Measurements from ENCODE around the gene MEGF8. TPM values are rescaled to one million over a fixed set of nuclear protein-coding genes. Genes with fewer than 3 reads are reported as not detected.

The MEGF8 gene
- total and polyA plus RNA-seq, 2 of the 13 experiments (the other 11 are each of a cell fraction or from before 2014, with no cell fraction given): 4.0 to 8.8 TPM

- ChIA-PET POLR2A (interaction anchor here (0.6 to 1.0 kb wide), 2 partner anchors 15 to 66 kb away, joined by 4 to 7 read pairs; no protein-coding TSS in a partner anchor), CTCF (ENCODE audit: low intra/inter-chr PET ratio, low total read pairs) (no interaction called here)
Measured at GRCh38 chr19:42297039-42297438, 28.4 kb upstream of the MEGF8 start.

DNA sequence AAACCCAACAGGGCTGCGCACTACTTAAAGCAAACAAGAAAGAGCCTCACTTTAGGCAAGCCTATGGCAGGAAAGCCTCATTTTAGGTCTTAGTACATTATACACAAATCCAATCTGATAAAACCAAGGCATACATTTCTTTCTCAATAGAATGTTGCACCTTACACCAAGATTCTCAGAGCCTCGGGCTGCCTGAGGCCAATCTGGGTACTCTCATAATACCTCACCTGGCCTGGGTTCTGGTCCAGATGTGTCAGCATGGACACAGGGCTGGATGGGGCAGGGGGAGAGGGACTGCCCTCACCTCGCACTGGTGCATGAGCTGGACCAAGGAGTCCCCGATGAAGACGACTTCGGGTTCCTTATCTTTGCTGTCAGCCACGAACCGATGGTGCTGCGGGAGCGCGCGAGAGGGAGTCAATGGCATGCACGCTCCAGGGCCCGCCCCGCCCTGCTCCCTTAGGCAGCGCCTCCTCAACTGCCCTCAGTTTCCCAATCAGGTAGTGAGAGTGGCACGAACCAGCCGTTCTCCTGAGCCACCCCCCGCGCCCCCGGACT lies 23.7 kb upstream of the MEGF8 start, which contains the start of gene PRR19:
Gene PRR19 (plus strand): TSS at position 487 of the 558 bp plus-strand sequence. CDS start 7,453 bp downstream, outside the sequence.
- ATAC-seq (peak; percentile 40), DNase-seq (ENCODE audit: low spot score) (no peak), FAIRE-seq (no peak)
- Histone ChIP-seq H2AFZ (ENCODE audit: low read length) (no peak within 1 kb of the TSS), H3K79me2 (ENCODE audit: insufficient read depth, low read length) (no peaks in the 10 kb centered on the region), H3K27ac (ENCODE audit: extremely low read length, insufficient read depth, low read length) (peak within 1 kb of the TSS; percentile 43), H3K4me1 (ENCODE audit: insufficient read depth, low read length) (peaks cover 28% of the 10 kb centered on the region), H3K4me2 (ENCODE audit: low read depth, low read length) (peak within 1 kb of the TSS; percentile 89), H3K27me3 (ENCODE audit: control insufficient read depth in 1 of 2, insufficient read depth in 2 of 2, low read length in 2 of 2) (no peaks in the 10 kb centered on the region), H3K36me3 (replicated peaks in 1 of 2; ENCODE audit: control insufficient read depth in 1 of 2, insufficient read depth in 2 of 2, low read length in 2 of 2) (0 out of 5 replicates have a peak, but pooled peaks cover 0 to 8% of the 10 kb centered on the region in 2 experiments), H3K9ac (ENCODE audit: insufficient read depth, low read depth, low read length) (peak within 1 kb of the TSS; percentile 64), H3K9me3 (ENCODE audit: low read length) (no peaks in the 10 kb centered on the region), H4K20me1 (ENCODE audit: insufficient read depth, low read length) (no peaks in the 10 kb centered on the region), H3K4me3 (replicated peaks in 1 of 3; ENCODE audit: insufficient read depth in 1 of 3, low read depth in 2 of 3, low read length in 3 of 3) (peak within 1 kb of the TSS; percentile 58 to 81 (median 77))
- BruUV-seq (replicated peaks): no TSS peak
- WGBS (ENCODE audit: low lambda C conversion rate): 42% methylated on average over 2 of the region's 21 CpGs
- intact Hi-C loops (cut with micrococcal nuclease; ENCODE audit: unreplicated experiment): loop anchor here (2.0 kb wide), 1 partner anchor 23 kb away; the partner anchor contains the start of gene MEGF8
- POLR2A ChIA-PET: interaction anchor here (0.7 to 1.9 kb wide), 9 partner anchors 12 to 1083 kb away, joined by 3 to 15 read pairs (median 5); partner anchors contain the start of gene GSK3A
- in situ Hi-C loops (cut with HindIII; ENCODE audit: extremely low pct_ligation_motif_present, low pct_unique_long_range_greater_than_20kb): no loop called here
- CTCF ChIA-PET (ENCODE audit: low intra/inter-chr PET ratio, low total read pairs): no interaction called here
- TF ChIP-seq, protein P1, sequence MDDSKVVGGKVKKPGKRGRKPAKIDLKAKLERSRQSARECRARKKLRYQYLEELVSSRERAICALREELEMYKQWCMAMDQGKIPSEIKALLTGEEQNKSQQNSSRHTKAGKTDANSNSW (CRISPR knock-in tag; IDR thresholded peaks at IDR 0.05; ENCODE audit: borderline replicate concordance): 0 out of 2 replicates have a peak, but pooled peaks have one; percentile 3
- no peak for TF ChIP-seq ZNF124 (CRISPR knock-in tag; IDR thresholded peaks at IDR 0.05)
- TF ChIP-seq PRMT3 (CRISPR knock-in tag; IDR thresholded peaks at IDR 0.05; ENCODE audit: borderline replicate concordance, low read depth): no peak
- no peak for TF ChIP-seq ZNF790 (CRISPR knock-in tag; IDR thresholded peaks at IDR 0.05; ENCODE audit: borderline replicate concordance)
- no peak for TF ChIP-seq ZNF83 (CRISPR knock-in tag; IDR thresholded peaks at IDR 0.05; ENCODE audit: borderline replicate concordance)
- TF ChIP-seq, protein P2, sequence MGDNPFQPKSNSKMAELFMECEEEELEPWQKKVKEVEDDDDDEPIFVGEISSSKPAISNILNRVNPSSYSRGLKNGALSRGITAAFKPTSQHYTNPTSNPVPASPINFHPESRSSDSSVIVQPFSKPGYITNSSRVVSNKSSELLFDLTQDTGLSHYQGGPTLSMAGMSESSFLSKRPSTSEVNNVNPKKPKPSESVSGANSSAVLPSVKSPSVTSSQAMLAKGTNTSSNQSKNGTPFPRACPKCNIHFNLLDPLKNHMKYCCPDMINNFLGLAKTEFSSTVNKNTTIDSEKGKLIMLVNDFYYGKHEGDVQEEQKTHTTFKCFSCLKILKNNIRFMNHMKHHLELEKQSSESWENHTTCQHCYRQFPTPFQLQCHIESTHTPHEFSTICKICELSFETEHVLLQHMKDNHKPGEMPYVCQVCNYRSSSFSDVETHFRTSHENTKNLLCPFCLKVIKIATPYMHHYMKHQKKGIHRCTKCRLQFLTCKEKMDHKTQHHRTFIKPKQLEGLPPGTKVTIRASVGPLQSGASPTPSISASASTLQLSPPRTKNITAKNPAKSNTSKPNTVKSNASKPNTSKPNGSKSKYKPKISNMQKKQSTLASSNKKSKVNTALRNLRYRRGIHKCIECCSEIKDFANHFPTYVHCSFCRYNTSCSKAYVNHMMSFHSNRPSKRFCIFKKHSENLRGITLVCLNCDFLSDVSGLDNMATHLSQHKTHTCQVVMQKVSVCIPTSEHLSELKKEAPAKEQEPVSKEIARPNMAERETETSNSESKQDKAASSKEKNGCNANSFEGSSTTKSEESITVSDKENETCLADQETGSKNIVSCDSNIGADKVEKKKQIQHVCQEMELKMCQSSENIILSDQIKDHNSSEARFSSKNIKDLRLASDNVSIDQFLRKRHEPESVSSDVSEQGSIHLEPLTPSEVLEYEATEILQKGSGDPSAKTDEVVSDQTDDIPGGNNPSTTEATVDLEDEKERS (CRISPR knock-in tag; IDR thresholded peaks at IDR 0.05): 0 out of 2 replicates have a peak, but pooled peaks have one; percentile 4
- TF ChIP-seq ZNF430 (CRISPR knock-in tag; IDR thresholded peaks at IDR 0.05): 0 out of 2 replicates have a peak, but pooled peaks have one; percentile 7
- no peak for TF ChIP-seq STAT5B (CRISPR knock-in tag; IDR thresholded peaks at IDR 0.05)
- TF ChIP-seq THAP7 (CRISPR knock-in tag; IDR thresholded peaks at IDR 0.05): peak; percentile 40; the same call in 1 of the 2 replicates
- no peak for TF ChIP-seq NFE2L2 (IDR thresholded peaks at IDR 0.05; ENCODE audit: low read length)
- TF ChIP-seq IRX3 (CRISPR knock-in tag; IDR thresholded peaks at IDR 0.05; ENCODE audit: borderline replicate concordance, low read depth): no peak
- no peak for TF ChIP-seq EEA1 (CRISPR knock-in tag; IDR thresholded peaks at IDR 0.05; ENCODE audit: borderline replicate concordance)

More at GRCh38 chr19:42297039-42297438, 28.4 kb upstream of the MEGF8 start:
- no peak overlapping the region for H3K4me3 ChIP-seq (replicated peaks in 1 of 3; ENCODE audit: insufficient read depth in 1 of 3, low read depth in 2 of 3, low read length in 3 of 3)
- no peak for ATAC-seq
- H3K4me1 ChIP-seq (ENCODE audit: insufficient read depth, low read length): peaks cover 11% of the 10 kb centered on the region
- intact Hi-C loops (cut with micrococcal nuclease; ENCODE audit: unreplicated experiment): no loop called here
- in situ Hi-C loops (cut with HindIII; ENCODE audit: extremely low pct_ligation_motif_present, low pct_unique_long_range_greater_than_20kb): no loop called here
- H4K20me1 ChIP-seq (ENCODE audit: insufficient read depth, low read length): no peaks in the 10 kb centered on the region
- 97% methylated on average over 12 of the region's 15 CpGs for WGBS (ENCODE audit: low lambda C conversion rate)
- H2AFZ ChIP-seq (ENCODE audit: low read length): no peak overlapping the region
- no TSS peak for BruUV-seq (replicated peaks)
- H3K27me3 ChIP-seq (ENCODE audit: control insufficient read depth in 1 of 2, insufficient read depth in 2 of 2, low read length in 2 of 2): no peaks in the 10 kb centered on the region
- no peak for FAIRE-seq
- TF ChIP-seq AGO2 (optimal IDR thresholded peaks at IDR 0.05; ENCODE audit: low read depth, low read length) (peak; percentile 86), ZSCAN9 (CRISPR knock-in tag; IDR thresholded peaks at IDR 0.05; ENCODE audit: borderline replicate concordance) (no peak), POLR2G (IDR thresholded peaks at IDR 0.05; ENCODE audit: low read depth, low read length) (0 out of 2 replicates have a peak, but pooled peaks have one; percentile 14)
- no peak overlapping the region for H3K27ac ChIP-seq (ENCODE audit: extremely low read length, insufficient read depth, low read length)
- no peak for DNase-seq (ENCODE audit: low spot score)
- no peaks in the 10 kb centered on the region for H3K79me2 ChIP-seq (ENCODE audit: insufficient read depth, low read length)
- no peaks in the 10 kb centered on the region for H3K9me3 ChIP-seq (ENCODE audit: low read length)
- no peak overlapping the region for H3K4me2 ChIP-seq (ENCODE audit: low read depth, low read length)
- no peak overlapping the region for H3K9ac ChIP-seq (ENCODE audit: insufficient read depth, low read depth, low read length)
- H3K36me3 ChIP-seq (replicated peaks in 1 of 2; ENCODE audit: control insufficient read depth in 1 of 2, insufficient read depth in 2 of 2, low read length in 2 of 2): peaks cover 8 to 32% of the 10 kb centered on the region in 2 experiments; a peak in 3 of 5 replicates
